ENCODE measurements around the gene MINAR1. TPM values are rescaled to one million over a fixed set of nuclear protein-coding genes. Genes with fewer than 3 reads are reported as not detected.

MINAR1 gene
- polyA plus RNA-seq, 1 donor (not counting 4 experiments of a cell fraction or from before 2014, with no cell fraction given), result 0.13 TPM

DNA sequence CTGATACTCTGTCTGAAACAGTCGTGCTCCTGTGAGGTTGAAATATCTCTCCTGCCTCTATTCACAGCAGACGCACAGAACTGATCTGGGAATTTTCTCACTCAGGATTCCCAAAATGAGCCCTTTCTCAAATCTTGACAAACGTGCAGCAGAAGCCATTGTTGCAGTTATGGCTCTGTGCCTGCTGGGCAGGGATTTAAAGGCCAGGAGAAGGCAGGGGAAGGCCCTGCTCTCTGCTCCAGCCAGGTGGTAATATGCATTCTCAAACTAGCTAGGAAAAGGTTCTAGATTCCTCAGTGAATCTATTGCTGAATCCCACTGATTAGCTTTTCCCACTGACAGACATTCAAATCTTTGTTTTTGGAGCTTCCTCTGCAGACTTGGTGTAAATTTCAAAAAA lies 2.2 kb downstream of the MINAR1 start:
- Histone ChIP-seq H3K27me3 (ENCODE audit: control insufficient read depth, extremely low read depth, insufficient read depth, low read length) (peaks cover 53% of the 10 kb centered on the region), H3K4me1 (ENCODE audit: control insufficient read depth, extremely low read depth, insufficient read depth, low read length) (peaks cover 6% of the 10 kb centered on the region), H3K4me2 (ENCODE audit: control insufficient read depth, extremely low read depth, insufficient read depth, low read depth, low read length) (no peak overlapping the region), H3K4me3 (ENCODE audit: control insufficient read depth in 2 of 3, extremely low read depth in 1 of 3, insufficient read depth in 2 of 3, low read depth in 1 of 3, low read length in 3 of 3) (no peak overlapping the region), H4K20me1 (ENCODE audit: control insufficient read depth, extremely low read depth, insufficient read depth, low read length) (no peaks in the 10 kb centered on the region), H3K9me1 (ENCODE audit: control insufficient read depth, extremely low read depth, insufficient read depth, low read length) (no peaks in the 10 kb centered on the region), H3K27ac (ENCODE audit: control insufficient read depth, insufficient read depth, low read length) (no peak overlapping the region), H3K36me3 (ENCODE audit: control insufficient read depth in 2 of 2, extremely low read depth in 1 of 2, insufficient read depth in 2 of 2, low read length in 2 of 2) (no peaks in the 10 kb centered on the region), H3K9ac (ENCODE audit: control insufficient read depth, extremely low read depth, insufficient read depth, low read length) (no peak overlapping the region), H3K79me2 (ENCODE audit: control insufficient read depth, insufficient read depth, low read length) (no peaks in the 10 kb centered on the region), H2AFZ (ENCODE audit: control insufficient read depth, low read length) (no peak overlapping the region), H3K9me3 (ENCODE audit: control insufficient read depth, low read depth, low read length) (no peaks in the 10 kb centered on the region)
- dilution Hi-C loops (cut with MboI; ENCODE audit: extremely low pct_ligation_motif_present, low sequenced_read_pairs), result no loop called here
- TF ChIP-seq, protein P1, sequence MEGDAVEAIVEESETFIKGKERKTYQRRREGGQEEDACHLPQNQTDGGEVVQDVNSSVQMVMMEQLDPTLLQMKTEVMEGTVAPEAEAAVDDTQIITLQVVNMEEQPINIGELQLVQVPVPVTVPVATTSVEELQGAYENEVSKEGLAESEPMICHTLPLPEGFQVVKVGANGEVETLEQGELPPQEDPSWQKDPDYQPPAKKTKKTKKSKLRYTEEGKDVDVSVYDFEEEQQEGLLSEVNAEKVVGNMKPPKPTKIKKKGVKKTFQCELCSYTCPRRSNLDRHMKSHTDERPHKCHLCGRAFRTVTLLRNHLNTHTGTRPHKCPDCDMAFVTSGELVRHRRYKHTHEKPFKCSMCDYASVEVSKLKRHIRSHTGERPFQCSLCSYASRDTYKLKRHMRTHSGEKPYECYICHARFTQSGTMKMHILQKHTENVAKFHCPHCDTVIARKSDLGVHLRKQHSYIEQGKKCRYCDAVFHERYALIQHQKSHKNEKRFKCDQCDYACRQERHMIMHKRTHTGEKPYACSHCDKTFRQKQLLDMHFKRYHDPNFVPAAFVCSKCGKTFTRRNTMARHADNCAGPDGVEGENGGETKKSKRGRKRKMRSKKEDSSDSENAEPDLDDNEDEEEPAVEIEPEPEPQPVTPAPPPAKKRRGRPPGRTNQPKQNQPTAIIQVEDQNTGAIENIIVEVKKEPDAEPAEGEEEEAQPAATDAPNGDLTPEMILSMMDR (optimal IDR thresholded peaks at IDR 0.05 in 1 of 3, IDR thresholded peaks at IDR 0.05 in 1 of 3, conservative IDR thresholded peaks at IDR 0.05 in 1 of 3; ENCODE audit: extremely low read depth in 1 of 3, insufficient read depth in 2 of 3, low read length in 3 of 3), result no peak
- TF ChIP-seq EZH2 (IDR thresholded peaks at IDR 0.05; ENCODE audit: low read length), result no peak
- FAIRE-seq (no peak), DNase-seq (ENCODE audit: low read depth, low spot score) (no peak)

DNA sequence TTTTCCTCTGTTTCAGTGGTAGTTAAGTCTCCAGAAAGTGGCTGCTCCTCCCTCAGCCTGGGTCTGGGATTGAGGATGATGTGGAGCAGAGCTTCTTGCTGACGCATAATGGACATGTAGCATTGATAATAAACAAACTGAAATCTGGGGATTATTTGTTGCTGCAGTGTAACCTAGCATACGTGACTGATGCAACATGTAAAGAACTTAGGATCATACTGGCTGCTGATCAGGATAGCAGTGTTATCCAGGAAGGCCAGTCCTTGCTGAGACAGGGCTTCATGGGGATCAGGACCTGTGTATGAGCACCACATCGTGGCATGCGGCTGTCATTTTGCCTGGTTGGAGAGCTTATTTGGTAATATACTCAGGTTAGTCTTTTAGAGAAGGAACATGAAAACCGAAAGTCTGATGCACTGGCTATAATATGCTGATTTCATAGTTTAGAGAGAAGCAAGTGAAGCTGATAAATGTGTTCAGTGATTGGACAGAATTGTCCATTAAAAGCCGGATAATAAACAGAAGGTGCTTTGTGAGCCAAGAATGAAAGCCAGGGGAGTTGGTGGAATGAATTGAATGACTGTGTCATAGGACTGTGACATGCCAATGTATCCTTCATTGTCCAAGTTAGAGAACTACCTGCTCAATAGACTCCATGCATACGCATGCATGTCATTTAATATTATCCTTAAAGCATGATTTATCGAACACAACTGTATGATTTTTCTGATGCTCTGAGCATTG lies 4.1 kb downstream of the MINAR1 start:
- no peak for DNase-seq (ENCODE audit: low read depth, low spot score)
- TF ChIP-seq, protein P1 (optimal IDR thresholded peaks at IDR 0.05 in 1 of 3, IDR thresholded peaks at IDR 0.05 in 1 of 3, conservative IDR thresholded peaks at IDR 0.05 in 1 of 3; ENCODE audit: extremely low read depth in 1 of 3, insufficient read depth in 2 of 3, low read length in 3 of 3), result no peak
- no peak for TF ChIP-seq EZH2 (IDR thresholded peaks at IDR 0.05; ENCODE audit: low read length)
- Histone ChIP-seq H3K27ac (ENCODE audit: control insufficient read depth, insufficient read depth, low read length) (no peak overlapping the region), H4K20me1 (ENCODE audit: control insufficient read depth, extremely low read depth, insufficient read depth, low read length) (no peaks in the 10 kb centered on the region), H3K4me1 (ENCODE audit: control insufficient read depth, extremely low read depth, insufficient read depth, low read length) (peaks cover 4% of the 10 kb centered on the region), H2AFZ (ENCODE audit: control insufficient read depth, low read length) (no peak overlapping the region), H3K36me3 (ENCODE audit: control insufficient read depth in 2 of 2, extremely low read depth in 1 of 2, insufficient read depth in 2 of 2, low read length in 2 of 2) (no peaks in the 10 kb centered on the region), H3K9me1 (ENCODE audit: control insufficient read depth, extremely low read depth, insufficient read depth, low read length) (no peaks in the 10 kb centered on the region), H3K9me3 (ENCODE audit: control insufficient read depth, low read depth, low read length) (no peaks in the 10 kb centered on the region), H3K27me3 (ENCODE audit: control insufficient read depth, extremely low read depth, insufficient read depth, low read length) (peaks cover 35% of the 10 kb centered on the region), H3K79me2 (ENCODE audit: control insufficient read depth, insufficient read depth, low read length) (no peaks in the 10 kb centered on the region), H3K4me2 (ENCODE audit: control insufficient read depth, extremely low read depth, insufficient read depth, low read depth, low read length) (no peak overlapping the region), H3K9ac (ENCODE audit: control insufficient read depth, extremely low read depth, insufficient read depth, low read length) (no peak overlapping the region), H3K4me3 (ENCODE audit: control insufficient read depth in 2 of 3, extremely low read depth in 1 of 3, insufficient read depth in 2 of 3, low read depth in 1 of 3, low read length in 3 of 3) (no peak overlapping the region)
- dilution Hi-C loops (cut with MboI; ENCODE audit: extremely low pct_ligation_motif_present, low sequenced_read_pairs), result no loop called here
- no peak for FAIRE-seq
